Vagina (tissue), 2 donors: Measurements from ENCODE around the gene TTC28. TPM values are rescaled to one million over a fixed set of nuclear protein-coding genes. Genes with fewer than 3 reads are reported as not detected.
"Not testable (repeated sequence)": the region's sequence is repeated elsewhere in the genome, so short reads cannot be mapped to it uniquely, and the experiment has no call there.

Experiments
- DNase-seq, 2 donors: peaks; one replicate each; pipeline ENCODE4 v3.0.0-alpha.2; 2017; ENCODE audit errors: extremely low spot score in 2 of 2
- H3K27ac ChIP-seq: fragments of 200-600 bp; sonication (generic); one replicate; pipeline ENCODE4 v1.5.1; 2019
- H3K27me3 ChIP-seq: fragments of 200-600 bp; sonication (generic); one replicate; pipeline ENCODE4 v1.5.1; 2019
- H3K36me3 ChIP-seq, 2 donors: fragments of 200-600 bp; sonication (generic); one replicate each; pipeline ENCODE4 v1.5.1; 2017 to 2019
- H3K4me1 ChIP-seq: fragments of 200-600 bp; sonication (generic); one replicate; pipeline ENCODE4 v1.5.1; 2019
- H3K4me3 ChIP-seq, 2 donors: fragments of 200-600 bp; sonication (generic); 1 replicate in 1 of 2; 2 replicates in 1 of 2; pipeline ENCODE4 v1.5.1; 2016 to 2019
- H3K9me3 ChIP-seq: fragments of 200-600 bp; sonication (generic); one replicate; pipeline ENCODE4 v1.5.1; 2019
- POLR2A ChIP-seq, 2 donors: fragments of 450-650 bp; IDR thresholded peaks; one replicate each; pipeline ENCODE4 v1.6.1; 2017; ENCODE audit warnings: antibody characterized with exemption in 2 of 2, mild to moderate bottlenecking in 2 of 2, moderate library complexity in 2 of 2
- POLR2AphosphoS5 ChIP-seq, 2 donors: sonication (generic); formaldehyde crosslinking; IDR thresholded peaks; one replicate each; pipeline ENCODE4 v1.9.0; 2017; ENCODE audit warnings: antibody characterized with exemption in 2 of 2, mild to moderate bottlenecking in 2 of 2, low read depth in 1 of 2; ENCODE audit not compliant: insufficient read depth in 1 of 2
- intact Hi-C: fragments of 100-400 bp; cut with DNase I; formaldehyde crosslinking; loops from one replicate; pipeline ENCODE4 v1.15.1; 2023
- total RNA-seq: library from RNA; depleted of rRNA; stranded (reverse); fragments of >200 nt; gene quantifications from one replicate; pipeline ENCODE4 v1.2.3, GENCODE V29; 2016
- TF ChIP-seq, protein P1 (sequence below), 3 experiments: fragments of 450-650 bp in 2 of 3; fragments of 200-600 bp in 1 of 3; sonication (generic) in 1 of 3; IDR thresholded peaks; one replicate each; pipeline ENCODE4 v1.5.1; 2017 to 2019; ENCODE audit warnings: antibody characterized with exemption in 3 of 3, mild to moderate bottlenecking in 2 of 3, moderate library complexity in 2 of 3

TTC28 gene
- total RNA-seq, 1 donor from 2014 or later = 41.7 TPM

DNA sequence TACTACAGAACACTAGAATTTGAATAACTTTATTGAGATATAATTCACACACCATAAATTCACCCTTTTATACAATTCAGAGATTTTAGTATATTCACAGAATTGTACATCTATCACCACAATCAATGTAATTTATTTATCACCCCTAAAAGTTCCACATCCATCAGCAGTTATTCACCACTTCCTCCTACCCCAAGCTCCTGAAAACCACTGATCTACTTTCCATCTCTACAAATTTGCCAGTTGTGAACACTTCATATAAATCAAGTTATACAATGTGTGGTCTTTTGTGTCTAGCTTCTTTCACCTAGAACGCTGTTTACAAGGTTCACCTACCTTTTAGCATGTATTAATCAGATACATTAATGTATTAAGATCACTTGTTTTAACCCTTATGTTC lies 179.6 kb downstream of the TTC28 start:
- DNase-seq = no peak
- intact Hi-C loops = no loop called here
- H3K36me3 ChIP-seq = no peaks in the 10 kb centered on the region
- no peaks in the 10 kb centered on the region for H3K9me3 ChIP-seq
- no peaks in the 10 kb centered on the region for H3K4me1 ChIP-seq
- TF ChIP-seq POLR2AphosphoS5 (IDR thresholded peaks at IDR 0.05; ENCODE audit: insufficient read depth in 1 of 2, low read depth in 1 of 2) (no peak), POLR2A (IDR thresholded peaks at IDR 0.05) (no peak)
- TF ChIP-seq, protein P1, sequence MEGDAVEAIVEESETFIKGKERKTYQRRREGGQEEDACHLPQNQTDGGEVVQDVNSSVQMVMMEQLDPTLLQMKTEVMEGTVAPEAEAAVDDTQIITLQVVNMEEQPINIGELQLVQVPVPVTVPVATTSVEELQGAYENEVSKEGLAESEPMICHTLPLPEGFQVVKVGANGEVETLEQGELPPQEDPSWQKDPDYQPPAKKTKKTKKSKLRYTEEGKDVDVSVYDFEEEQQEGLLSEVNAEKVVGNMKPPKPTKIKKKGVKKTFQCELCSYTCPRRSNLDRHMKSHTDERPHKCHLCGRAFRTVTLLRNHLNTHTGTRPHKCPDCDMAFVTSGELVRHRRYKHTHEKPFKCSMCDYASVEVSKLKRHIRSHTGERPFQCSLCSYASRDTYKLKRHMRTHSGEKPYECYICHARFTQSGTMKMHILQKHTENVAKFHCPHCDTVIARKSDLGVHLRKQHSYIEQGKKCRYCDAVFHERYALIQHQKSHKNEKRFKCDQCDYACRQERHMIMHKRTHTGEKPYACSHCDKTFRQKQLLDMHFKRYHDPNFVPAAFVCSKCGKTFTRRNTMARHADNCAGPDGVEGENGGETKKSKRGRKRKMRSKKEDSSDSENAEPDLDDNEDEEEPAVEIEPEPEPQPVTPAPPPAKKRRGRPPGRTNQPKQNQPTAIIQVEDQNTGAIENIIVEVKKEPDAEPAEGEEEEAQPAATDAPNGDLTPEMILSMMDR (IDR thresholded peaks at IDR 0.05) = no peak
- H3K27ac ChIP-seq = no peak overlapping the region
- no peak overlapping the region for H3K4me3 ChIP-seq
- no peaks in the 10 kb centered on the region for H3K27me3 ChIP-seq

DNA sequence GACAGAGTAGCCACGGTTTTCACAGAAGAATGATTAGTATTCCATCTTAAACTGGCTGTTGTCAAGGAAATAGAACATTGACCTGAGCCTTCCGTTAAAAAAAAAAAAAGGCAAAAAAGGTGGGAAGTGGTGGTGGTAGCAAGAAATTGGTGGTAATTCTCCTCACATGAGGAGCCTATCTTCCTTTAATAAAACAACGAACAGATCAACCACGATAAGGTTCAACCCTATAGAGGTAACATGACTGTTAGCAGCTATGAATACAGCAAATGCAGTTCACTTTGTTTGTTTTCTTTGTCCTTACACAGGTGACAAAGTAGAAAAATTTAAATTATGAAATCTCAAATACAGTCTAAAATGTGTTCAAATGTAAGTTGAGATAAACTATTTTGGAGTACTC lies 181.6 kb downstream of the TTC28 start:
- H3K4me3 ChIP-seq = no peak overlapping the region

DNA sequence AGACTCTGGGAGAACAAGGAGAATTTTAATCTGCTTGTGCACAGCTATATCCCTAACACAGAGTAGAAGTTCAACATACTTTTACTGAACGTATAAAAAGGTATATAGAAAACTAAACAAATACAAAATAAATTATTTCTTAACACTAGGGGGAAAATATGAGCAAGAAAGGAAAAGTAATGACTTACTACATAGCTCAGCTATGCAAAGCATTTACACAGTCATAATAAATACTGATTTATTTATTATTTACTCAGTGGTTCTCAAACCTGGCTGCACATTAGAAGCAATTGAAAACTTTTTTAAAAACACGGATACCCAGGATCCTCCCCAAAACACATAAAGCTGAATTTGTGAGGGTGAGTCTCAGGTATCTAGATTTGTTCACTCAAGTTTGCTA lies 182.5 kb downstream of the TTC28 start:
- Histone ChIP-seq H3K36me3 (no peaks in the 10 kb centered on the region), H3K27ac (no peak overlapping the region), H3K4me1 (no peaks in the 10 kb centered on the region), H3K9me3 (no peaks in the 10 kb centered on the region), H3K27me3 (no peaks in the 10 kb centered on the region), H3K4me3 (no peak overlapping the region)
- intact Hi-C loops = no loop called here
- TF ChIP-seq, protein P1 (IDR thresholded peaks at IDR 0.05) = no peak
- TF ChIP-seq POLR2AphosphoS5 (IDR thresholded peaks at IDR 0.05; ENCODE audit: insufficient read depth in 1 of 2, low read depth in 1 of 2) (no peak), POLR2A (IDR thresholded peaks at IDR 0.05) (no peak)
- DNase-seq = no peak

More for the DNA sequence above, 181.6 kb downstream of the TTC28 start:
- DNase-seq = no peak
- H3K36me3 ChIP-seq = no peaks in the 10 kb centered on the region
- H3K27me3 ChIP-seq = no peaks in the 10 kb centered on the region
- no peaks in the 10 kb centered on the region for H3K4me1 ChIP-seq
- no peak overlapping the region for H3K27ac ChIP-seq
- intact Hi-C loops = no loop called here
- TF ChIP-seq POLR2AphosphoS5 (IDR thresholded peaks at IDR 0.05; ENCODE audit: insufficient read depth in 1 of 2, low read depth in 1 of 2) = no peak
- TF ChIP-seq POLR2A (IDR thresholded peaks at IDR 0.05) = no peak
- TF ChIP-seq, protein P1 (IDR thresholded peaks at IDR 0.05) = no peak
- no peaks in the 10 kb centered on the region for H3K9me3 ChIP-seq

GRCh38 chr22:28491289-28491688 lies 188.4 kb downstream of the TTC28 start:
- H3K4me3 ChIP-seq, H3K27ac ChIP-seq, H3K27me3 ChIP-seq, intact Hi-C loops, H3K4me1 ChIP-seq, DNase-seq, H3K9me3 ChIP-seq, H3K36me3 ChIP-seq: not testable (repeated sequence)

- Histone ChIP-seq H3K36me3 (no peaks in the 10 kb centered on the region), H3K27ac (no peak overlapping the region), H3K4me3 (no peak overlapping the region), H3K9me3 (no peaks in the 10 kb centered on the region), H3K4me1 (no peaks in the 10 kb centered on the region), H3K27me3 (no peaks in the 10 kb centered on the region)
- no peak for DNase-seq
- TF ChIP-seq, protein P1 (IDR thresholded peaks at IDR 0.05) = no peak
- intact Hi-C loops = no loop called here
Observed at GRCh38 chr22:28488825-28489224, 190.8 kb downstream of the TTC28 start.

DNA sequence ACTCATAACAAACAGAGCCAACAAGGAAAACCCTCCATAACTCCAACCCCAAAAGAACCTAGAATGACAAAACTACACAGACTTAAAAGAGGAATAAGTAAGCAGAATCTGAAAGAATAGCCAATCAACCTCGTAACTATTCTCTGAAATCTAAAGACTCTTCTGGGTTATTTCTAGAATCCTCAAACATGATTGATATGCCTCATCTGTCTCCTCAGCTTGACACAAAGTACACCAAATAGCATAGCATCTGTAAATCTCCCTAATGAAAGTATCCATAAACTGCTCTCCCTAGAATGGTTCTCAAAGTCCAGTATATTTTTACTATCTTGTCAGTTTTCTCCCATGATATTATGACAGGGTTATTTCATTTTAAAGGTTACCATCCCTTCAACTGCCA lies 195.0 kb downstream of the TTC28 start:
- H3K27me3 ChIP-seq = no peaks in the 10 kb centered on the region
- TF ChIP-seq POLR2AphosphoS5 (IDR thresholded peaks at IDR 0.05; ENCODE audit: insufficient read depth in 1 of 2, low read depth in 1 of 2) (no peak), POLR2A (IDR thresholded peaks at IDR 0.05) (no peak)
- TF ChIP-seq, protein P1 (IDR thresholded peaks at IDR 0.05) = no peak
- no peaks in the 10 kb centered on the region for H3K36me3 ChIP-seq
- no peaks in the 10 kb centered on the region for H3K9me3 ChIP-seq
- peaks cover 8% of the 10 kb centered on the region for H3K4me1 ChIP-seq
- H3K4me3 ChIP-seq = no peak overlapping the region
- no peak for DNase-seq
- H3K27ac ChIP-seq = no peak overlapping the region
- intact Hi-C loops = no loop called here
